GM13976 (cell line): ENCODE data around the gene ADCK2.
"Not testable (repeated sequence)": the region's sequence is repeated elsewhere in the genome, so short reads cannot be mapped to it uniquely, and the experiment has no call there.

Experiments used
- DNase-seq: peaks from one replicate; pipeline ENCODE4 v3.0.0; 2012; ENCODE audit warnings: low spot score
- CTCF ChIP-seq: IDR thresholded peaks from 2 replicates; pipeline ENCODE4 v1.5.1; 2012; ENCODE audit warnings: borderline replicate concordance, mild to moderate bottlenecking; ENCODE audit not compliant: insufficient read depth; ENCODE audit errors: extremely low read depth, missing control alignments, control extremely low read depth
- in situ Hi-C: fragments of 300-500 bp; cut with MboI; formaldehyde crosslinking; loops from one replicate; pipeline ENCODE4 v1.12.0; 2022; ENCODE audit warnings: low sequenced_read_pairs, mixed read lengths, inconsistent platforms; ENCODE audit not compliant: unreplicated experiment

ADCK2 gene

GRCh38 chr7:140674899-140675701 lies 2.4 kb downstream of the ADCK2 start:
- TF ChIP-seq CTCF = peak; percentile 42
- DNase-seq = no peak

GRCh38 chr7:140675726-140676125 lies 3.0 kb downstream of the ADCK2 start:
- no peak for DNase-seq
- in situ Hi-C loops = no loop called here
- no peak for TF ChIP-seq CTCF

More at GRCh38 chr7:140674899-140675701, 2.4 kb downstream of the ADCK2 start:
- in situ Hi-C loops = no loop called here

- in situ Hi-C loops = no loop called here
- DNase-seq = peak; percentile 76
- no peak for TF ChIP-seq CTCF
Observed at GRCh38 chr7:140676306-140676705, 3.6 kb downstream of the ADCK2 start.

- DNase-seq, in situ Hi-C loops: not testable (repeated sequence)
Observed at GRCh38 chr7:140676956-140677355, 4.2 kb downstream of the ADCK2 start.

- no peak for TF ChIP-seq CTCF
- DNase-seq = no peak
- in situ Hi-C loops = no loop called here
Observed at GRCh38 chr7:140677496-140677895, 4.8 kb downstream of the ADCK2 start.

- TF ChIP-seq CTCF = no peak
- no peak for DNase-seq
- in situ Hi-C loops = no loop called here
Observed at GRCh38 chr7:140678081-140678815, 5.5 kb downstream of the ADCK2 start.

GRCh38 chr7:140678816-140679130 lies 6.0 kb downstream of the ADCK2 start:
- DNase-seq = no peak
- in situ Hi-C loops = no loop called here

More at GRCh38 chr7:140678816-140679130, 6.0 kb downstream of the ADCK2 start:
- TF ChIP-seq CTCF = no peak
